GM21381 (cell line): ENCODE results near the gene MACROD2.

ENCODE experiments used
- ATAC-seq: cut with Tn5 transposase; IDR thresholded peaks from one replicate; pipeline ENCODE4 v1.9.1; 2021; ENCODE audit warnings: mild to moderate bottlenecking, moderate library complexity; ENCODE audit not compliant: unreplicated experiment

Gene MACROD2

GRCh38 chr20:15619341-15619740 is 1624.0 kb downstream of the MACROD2 start:
- no peak for ATAC-seq

DNA sequence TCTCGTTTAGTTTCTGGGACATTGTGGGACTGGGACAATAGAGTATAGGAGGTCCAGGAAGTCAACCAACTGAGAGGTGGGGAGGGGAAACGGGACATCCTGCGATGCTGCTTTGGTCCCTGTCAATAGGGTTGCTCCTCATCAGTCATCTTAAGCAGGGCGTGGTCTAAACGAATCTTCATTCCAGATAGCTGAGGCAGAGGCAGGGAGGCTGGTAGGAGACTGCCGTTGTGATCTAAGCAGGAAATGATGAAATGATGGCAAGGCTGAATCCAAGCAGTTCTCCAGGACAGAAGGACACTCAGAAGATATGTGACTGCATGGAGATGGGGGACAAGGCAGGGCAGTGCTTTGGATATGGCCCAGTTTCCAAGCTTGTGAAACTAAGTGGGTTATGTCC is 1624.5 kb downstream of the MACROD2 start:
- ATAC-seq: no peak

DNA sequence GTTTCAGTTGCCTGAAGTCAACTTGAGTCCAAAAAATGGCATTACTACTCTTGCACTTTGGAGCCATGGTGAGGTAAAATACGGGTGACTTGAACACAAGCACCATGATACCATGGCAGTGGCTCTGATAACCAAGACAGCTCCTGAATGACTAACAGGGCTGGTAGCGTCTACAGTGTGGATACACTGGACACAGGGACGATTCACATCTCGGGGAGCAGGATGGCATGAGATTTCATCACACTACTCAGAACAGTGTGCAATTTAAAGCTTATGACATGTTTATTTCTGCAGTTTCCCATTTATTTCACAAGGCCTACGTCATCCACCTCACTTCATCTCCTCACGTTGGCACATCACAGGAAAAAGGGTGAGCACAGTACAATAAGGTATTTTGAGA is 1627.1 kb downstream of the MACROD2 start:
- ATAC-seq: no peak

DNA sequence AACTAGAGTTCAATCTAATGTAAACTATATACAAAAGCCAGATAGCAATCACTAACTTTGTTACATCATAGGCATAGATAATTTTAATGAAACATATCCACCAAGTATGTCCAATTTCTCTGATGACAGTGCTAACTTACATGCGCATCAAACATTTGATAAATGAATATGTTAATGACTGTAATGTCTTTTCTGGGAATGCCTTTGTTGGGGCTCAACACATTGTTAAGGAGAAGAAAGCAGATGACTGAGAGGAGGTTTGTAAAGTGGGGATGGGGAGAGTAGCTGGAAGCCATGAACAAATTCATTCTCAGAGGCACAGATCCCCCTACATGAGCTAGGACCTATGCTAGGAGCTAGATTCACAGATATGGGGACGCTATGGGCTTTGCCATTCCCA is 1627.9 kb downstream of the MACROD2 start:
- no peak for ATAC-seq

DNA sequence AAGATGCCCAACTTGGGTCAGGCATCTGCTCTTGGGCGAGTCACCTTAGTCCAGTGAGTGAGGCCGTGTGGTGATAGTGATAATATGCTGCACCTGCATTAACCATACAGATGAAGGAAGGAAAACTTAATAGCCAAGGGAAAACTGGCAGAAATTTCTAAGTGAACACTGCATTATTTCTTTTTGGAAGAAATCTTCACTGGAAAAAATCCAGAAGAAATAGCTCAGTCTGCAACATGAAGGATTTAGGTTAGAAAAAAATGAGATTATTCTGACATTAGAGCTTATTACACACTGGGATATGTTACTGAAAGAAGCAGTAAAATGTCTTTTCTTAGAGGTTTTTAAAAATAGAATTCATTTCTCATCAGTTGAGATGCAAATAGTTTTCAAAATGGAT is 1630.7 kb downstream of the MACROD2 start:
- no peak for ATAC-seq

GRCh38 chr20:15627089-15627488 is 1631.8 kb downstream of the MACROD2 start:
- no peak for ATAC-seq

GRCh38 chr20:15627501-15627903 is 1632.2 kb downstream of the MACROD2 start:
- ATAC-seq: no peak

- ATAC-seq: no peak
These were observed 1633.6 kb downstream of the MACROD2 start for GRCh38 chr20:15628851-15629353.

DNA sequence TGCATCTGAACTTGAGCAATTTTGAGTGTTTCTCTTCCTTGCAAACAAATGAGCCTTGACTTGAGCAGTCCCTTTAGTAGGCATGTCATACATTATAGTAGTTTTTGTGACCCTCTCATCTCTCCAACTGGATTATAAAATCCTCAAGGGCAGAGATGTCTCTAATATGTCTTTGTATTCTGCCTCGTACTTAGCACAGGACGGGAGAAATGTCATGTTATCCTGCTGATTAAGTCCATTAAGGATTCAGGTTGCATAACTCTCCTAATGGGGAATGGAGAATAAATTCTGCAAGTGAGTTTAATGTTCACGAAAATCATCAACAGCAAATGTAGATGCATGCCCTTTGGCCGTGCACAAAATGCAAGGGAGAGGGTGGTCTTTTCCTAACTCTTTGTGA is 1635.0 kb downstream of the MACROD2 start:
- ATAC-seq: no peak

GRCh38 chr20:15632680-15633079 is 1637.4 kb downstream of the MACROD2 start:
- ATAC-seq: no peak

GRCh38 chr20:15634102-15634501 is 1638.8 kb downstream of the MACROD2 start:
- no peak for ATAC-seq

DNA sequence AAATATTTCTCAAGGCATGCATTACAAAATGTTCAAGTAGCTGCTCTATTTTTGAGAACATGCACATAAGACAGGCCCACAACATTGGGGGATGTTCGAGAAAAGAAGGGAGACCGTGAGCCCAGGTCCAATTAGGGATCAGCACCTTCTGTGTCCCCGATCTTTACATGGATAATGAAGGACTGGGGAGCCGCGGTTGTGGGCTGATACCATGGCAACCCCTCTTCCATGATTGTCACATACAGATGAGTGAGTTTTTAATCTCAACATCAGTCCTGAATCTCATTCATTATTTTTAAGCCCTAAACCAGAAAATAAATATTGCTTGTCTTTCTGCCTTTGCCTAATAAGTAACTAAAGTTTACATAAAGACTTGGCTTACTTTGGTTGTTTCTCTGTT is 1642.2 kb downstream of the MACROD2 start:
- ATAC-seq: no peak

DNA sequence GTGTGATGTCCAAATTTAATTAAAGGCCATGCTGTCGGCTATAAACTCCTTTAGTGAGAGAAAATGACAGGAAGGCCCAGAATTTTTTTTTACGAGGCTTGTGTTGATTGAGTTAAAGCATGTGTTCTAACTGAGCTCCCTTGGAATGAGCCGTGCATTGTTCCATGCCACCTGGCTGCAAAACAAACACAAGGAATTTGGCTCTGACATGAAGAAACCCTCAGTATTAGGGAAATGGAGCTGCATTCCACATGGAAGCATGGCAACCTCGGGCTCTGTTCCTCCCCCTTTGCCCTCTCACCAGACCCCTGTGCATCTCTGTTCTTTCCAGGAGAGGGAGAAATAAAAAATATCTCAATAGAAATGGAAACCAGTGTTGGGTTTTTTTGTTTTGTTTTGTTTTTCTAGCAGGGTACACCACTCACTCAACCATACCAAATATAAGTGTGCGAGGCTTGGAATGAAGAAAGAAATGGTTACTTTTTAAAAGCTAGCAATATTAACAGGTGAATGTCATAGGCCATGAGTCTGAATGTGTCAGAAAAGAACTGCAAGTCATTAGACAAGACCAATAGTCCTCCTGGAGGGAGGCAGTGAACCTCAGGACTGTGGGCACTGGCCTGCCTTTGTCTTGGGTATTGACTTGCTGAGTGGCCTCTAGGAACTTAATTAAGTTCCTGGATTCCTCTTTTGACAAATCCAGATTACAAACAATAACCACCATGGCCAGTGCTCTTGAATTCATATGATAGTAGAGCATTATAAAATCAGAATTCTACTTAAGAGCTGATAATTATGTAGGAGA is 1642.8 kb downstream of the MACROD2 start:
- ATAC-seq: no peak

DNA sequence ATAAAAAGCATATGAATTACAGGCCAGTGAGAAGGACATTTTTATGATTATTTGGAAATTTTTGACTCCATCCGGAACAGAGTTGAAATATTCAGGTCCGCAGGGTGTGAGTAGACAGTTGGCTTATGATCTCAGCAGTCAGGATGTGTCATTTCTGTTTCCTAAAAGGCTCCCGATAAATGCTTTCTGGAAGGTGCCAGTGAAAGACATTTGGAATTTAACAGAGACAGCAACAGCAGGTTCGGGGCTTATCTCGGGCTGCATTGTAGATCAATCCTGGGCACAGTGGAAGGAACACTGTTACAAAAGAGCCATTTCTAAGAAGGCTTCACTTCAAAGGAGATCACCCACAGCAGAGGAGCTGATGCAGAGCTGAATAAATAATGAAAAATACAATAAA is 1643.5 kb downstream of the MACROD2 start:
- no peak for ATAC-seq

- ATAC-seq: no peak
These were observed 1644.5 kb downstream of the MACROD2 start for GRCh38 chr20:15639839-15640238.

GRCh38 chr20:15642109-15642508 is 1646.8 kb downstream of the MACROD2 start:
- no peak for ATAC-seq

DNA sequence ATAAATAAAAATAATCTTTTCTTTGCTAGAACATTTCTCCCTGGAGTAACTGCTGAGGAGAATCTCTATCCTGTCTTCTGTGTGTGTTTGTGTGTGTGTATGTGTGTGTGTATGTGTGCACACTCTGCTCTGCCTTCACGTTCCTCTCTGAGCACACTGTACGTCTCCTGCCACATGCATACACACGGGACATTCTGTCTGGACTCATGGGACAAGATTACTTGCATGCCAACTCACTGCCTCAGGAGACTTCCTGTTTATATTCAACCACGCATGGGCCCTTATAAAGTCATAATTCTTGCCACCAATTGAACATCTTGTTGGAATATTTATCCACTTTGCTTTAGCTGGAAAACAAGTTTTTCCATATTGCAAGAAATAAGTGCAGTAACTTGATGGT is 1647.4 kb downstream of the MACROD2 start:
- no peak for ATAC-seq

- no peak for ATAC-seq
These were observed 1648.4 kb downstream of the MACROD2 start for GRCh38 chr20:15643713-15644112.

GRCh38 chr20:15645816-15646215 is 1650.5 kb downstream of the MACROD2 start:
- no peak for ATAC-seq

- no peak for ATAC-seq
These were observed 1658.3 kb downstream of the MACROD2 start for GRCh38 chr20:15653396-15654207.

DNA sequence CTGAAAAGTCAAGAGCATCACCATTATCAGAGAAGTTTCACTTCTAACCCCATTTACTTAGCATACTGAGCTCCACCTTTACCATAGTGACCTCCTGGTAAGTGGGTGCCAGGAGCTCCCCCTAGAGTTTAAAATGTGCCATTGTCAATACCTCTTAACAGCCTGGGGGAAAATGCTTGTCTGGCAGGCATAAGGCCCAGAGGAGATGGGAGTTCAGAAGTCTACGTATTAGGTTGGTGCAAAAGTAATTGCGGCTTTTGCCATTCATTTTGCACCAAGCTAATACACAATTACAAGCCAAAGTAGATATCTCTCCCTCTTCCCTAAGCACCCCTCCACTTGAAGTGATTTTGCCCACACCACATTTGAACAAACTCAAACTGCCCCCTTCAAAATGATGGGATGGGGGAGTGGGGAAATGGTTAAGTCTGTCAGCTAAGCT is 1658.9 kb downstream of the MACROD2 start:
- ATAC-seq: peak; percentile 100

DNA sequence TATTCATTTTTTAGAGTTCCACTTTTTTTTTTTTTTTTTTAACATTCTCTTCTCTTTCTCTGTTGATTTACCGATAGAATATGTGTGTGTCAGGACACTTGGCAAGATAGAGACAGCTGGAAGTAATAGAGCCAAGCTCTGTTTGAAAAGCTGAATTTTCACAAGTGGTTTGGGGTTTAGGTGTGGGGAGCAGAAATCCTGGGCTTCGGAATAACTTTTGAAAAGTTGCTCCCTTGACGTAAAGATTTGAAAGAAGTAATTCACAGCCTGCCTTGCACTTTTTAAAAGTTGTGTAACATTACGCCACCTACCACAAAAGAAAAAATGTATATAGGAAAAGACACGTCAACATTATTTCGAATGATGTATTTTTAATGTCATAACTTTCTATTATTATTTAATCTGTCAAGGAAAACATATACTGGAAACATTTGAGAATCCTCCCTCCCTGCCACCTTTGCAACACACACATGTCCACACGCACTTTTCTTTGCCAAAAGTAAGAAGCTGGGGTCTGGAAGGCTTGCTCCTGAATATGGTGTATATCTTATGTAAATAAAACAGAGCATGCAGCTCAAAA is 1660.1 kb downstream of the MACROD2 start:
- ATAC-seq: no peak
